GM18519 (cell line): ENCODE results near the gene NRSN2.
"Not testable (repeated sequence)": the region's sequence is repeated elsewhere in the genome, so short reads cannot be mapped to it uniquely, and the experiment has no call there.

Experiments used
- ATAC-seq: cut with Tn5 transposase; IDR thresholded peaks from one replicate; pipeline ENCODE4 v1.9.1; 2021; ENCODE audit warnings: mild to moderate bottlenecking, moderate library complexity; ENCODE audit not compliant: unreplicated experiment, low FRiP score

Gene NRSN2

GRCh38 chr20:324177-325044 is 22.5 kb upstream of the NRSN2 start:
- ATAC-seq, result peak; percentile 40

- ATAC-seq, result peak; percentile 59
Measured at GRCh38 chr20:325045-325888, 21.6 kb upstream of the NRSN2 start, which contains the start of gene SOX12. Gene SOX12 (plus strand): TSS chr20:325552. CDS start chr20:325925, 373 bp downstream.

- peak; percentile 6 for ATAC-seq
Measured at GRCh38 chr20:325889-326644, 20.8 kb upstream of the NRSN2 start.

GRCh38 chr20:326645-327185 is 20.2 kb upstream of the NRSN2 start:
- no peak for ATAC-seq

- no peak for ATAC-seq
Measured at GRCh38 chr20:327186-328026, 19.5 kb upstream of the NRSN2 start.

GRCh38 chr20:328027-328974 is 18.6 kb upstream of the NRSN2 start:
- no peak for ATAC-seq

GRCh38 chr20:328975-329695 is 17.8 kb upstream of the NRSN2 start:
- no peak for ATAC-seq

- ATAC-seq, result no peak
Measured at GRCh38 chr20:329851-330232, 17.1 kb upstream of the NRSN2 start.

- no peak for ATAC-seq
Measured at GRCh38 chr20:330233-331149, 16.4 kb upstream of the NRSN2 start.

- ATAC-seq, result no peak
Measured at GRCh38 chr20:334578-334977, 12.3 kb upstream of the NRSN2 start.

GRCh38 chr20:336040-336439 is 10.9 kb upstream of the NRSN2 start:
- ATAC-seq, result not testable (repeated sequence)

GRCh38 chr20:341682-342081 is 5.2 kb upstream of the NRSN2 start:
- no peak for ATAC-seq

GRCh38 chr20:343107-343506 is 3.8 kb upstream of the NRSN2 start:
- no peak for ATAC-seq

- no peak for ATAC-seq
Measured at GRCh38 chr20:346033-346639, 775 bp upstream of the NRSN2 start.

GRCh38 chr20:347317-347639 is 367 bp downstream of the NRSN2 start:
- no peak for ATAC-seq

GRCh38 chr20:347640-348484 is 951 bp downstream of the NRSN2 start:
- peak; percentile 59 for ATAC-seq
